ENCODE measurements around the gene MBNL2. TPM values are rescaled to one million over a fixed set of nuclear protein-coding genes. Genes with fewer than 3 reads are reported as not detected.
A peak's percentile ranks its signal among the peaks of the same experiment; 100 is the strongest.

The MBNL2 gene, protein sequence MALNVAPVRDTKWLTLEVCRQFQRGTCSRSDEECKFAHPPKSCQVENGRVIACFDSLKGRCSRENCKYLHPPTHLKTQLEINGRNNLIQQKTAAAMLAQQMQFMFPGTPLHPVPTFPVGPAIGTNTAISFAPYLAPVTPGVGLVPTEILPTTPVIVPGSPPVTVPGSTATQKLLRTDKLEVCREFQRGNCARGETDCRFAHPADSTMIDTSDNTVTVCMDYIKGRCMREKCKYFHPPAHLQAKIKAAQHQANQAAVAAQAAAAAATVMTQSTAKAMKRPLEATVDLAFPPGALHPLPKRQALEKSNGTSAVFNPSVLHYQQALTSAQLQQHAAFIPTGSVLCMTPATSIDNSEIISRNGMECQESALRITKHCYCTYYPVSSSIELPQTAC
- polyA plus RNA-seq (2011; rRNA removed): 27.4 and 45.5 TPM in 2 replicates
- 58.4 and 94.0 TPM in 2 replicates for polyA minus RNA-seq (2011; rRNA and poly(A)+ RNA removed)

DNA sequence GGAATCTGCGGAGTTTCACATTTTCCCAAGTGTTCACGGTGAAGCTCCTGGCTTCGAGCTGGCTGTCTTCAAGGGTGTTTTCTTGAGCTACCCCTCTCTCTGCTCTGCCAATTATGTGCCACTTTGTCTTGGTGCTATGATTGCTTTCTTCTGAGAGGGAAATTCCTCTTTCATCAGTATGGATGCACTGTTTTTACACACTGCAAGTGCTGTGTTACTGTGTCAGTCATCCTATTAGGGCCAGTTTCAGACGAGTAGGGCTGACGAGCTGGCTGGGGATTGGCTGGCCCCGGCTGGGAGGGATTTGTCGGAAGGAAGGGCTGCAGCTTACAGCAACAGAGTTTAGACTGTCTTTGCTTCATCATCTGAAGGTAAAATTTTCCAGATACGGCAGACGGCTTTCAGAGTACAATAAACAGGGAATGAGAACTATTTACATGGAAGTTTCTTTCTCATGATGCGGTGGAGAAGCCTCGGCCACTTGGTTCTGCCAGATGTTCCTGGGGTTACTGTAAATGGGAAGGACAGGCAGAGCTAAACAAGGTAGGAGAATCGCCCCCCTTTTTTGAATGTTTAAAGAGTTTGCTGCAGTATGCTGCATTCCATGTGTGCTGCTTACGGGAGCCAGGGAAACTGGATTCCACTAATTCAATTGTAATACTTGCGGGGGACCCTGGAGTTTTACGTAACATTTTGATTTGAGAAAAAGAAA, at the start of gene MBNL2:
TSS of gene MBNL2 (plus strand) at position 345 of the 712 bp plus-strand sequence. CDS start 53,903 bp downstream, outside the sequence.
- Histone ChIP-seq H3K27me3 (ENCODE audit: control insufficient read depth, insufficient read depth, low read length) (no peaks in the 10 kb centered on the region), H3K36me3 (ENCODE audit: control insufficient read depth, insufficient read depth, low read length) (no peaks in the 10 kb centered on the region), H3K4me3 (ENCODE audit: low read depth, low read length) (peak within 1 kb of the TSS; percentile 76)
- peak; percentile 73 for DNase-seq (ENCODE audit: low read depth)
- TF ChIP-seq, protein P1, sequence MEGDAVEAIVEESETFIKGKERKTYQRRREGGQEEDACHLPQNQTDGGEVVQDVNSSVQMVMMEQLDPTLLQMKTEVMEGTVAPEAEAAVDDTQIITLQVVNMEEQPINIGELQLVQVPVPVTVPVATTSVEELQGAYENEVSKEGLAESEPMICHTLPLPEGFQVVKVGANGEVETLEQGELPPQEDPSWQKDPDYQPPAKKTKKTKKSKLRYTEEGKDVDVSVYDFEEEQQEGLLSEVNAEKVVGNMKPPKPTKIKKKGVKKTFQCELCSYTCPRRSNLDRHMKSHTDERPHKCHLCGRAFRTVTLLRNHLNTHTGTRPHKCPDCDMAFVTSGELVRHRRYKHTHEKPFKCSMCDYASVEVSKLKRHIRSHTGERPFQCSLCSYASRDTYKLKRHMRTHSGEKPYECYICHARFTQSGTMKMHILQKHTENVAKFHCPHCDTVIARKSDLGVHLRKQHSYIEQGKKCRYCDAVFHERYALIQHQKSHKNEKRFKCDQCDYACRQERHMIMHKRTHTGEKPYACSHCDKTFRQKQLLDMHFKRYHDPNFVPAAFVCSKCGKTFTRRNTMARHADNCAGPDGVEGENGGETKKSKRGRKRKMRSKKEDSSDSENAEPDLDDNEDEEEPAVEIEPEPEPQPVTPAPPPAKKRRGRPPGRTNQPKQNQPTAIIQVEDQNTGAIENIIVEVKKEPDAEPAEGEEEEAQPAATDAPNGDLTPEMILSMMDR (IDR thresholded peaks at IDR 0.05; ENCODE audit: insufficient read depth, low read depth, low read length): no peak
- POLR2A ChIA-PET: interaction anchor here (0.5 to 1.0 kb wide), 4 partner anchors 87 to 1498 kb away, joined by 4 to 7 read pairs (median 5); no protein-coding TSS in a partner anchor
- CTCF ChIA-PET: interaction anchor here (1.5 to 4.3 kb wide), 6 partner anchors 10 to 137 kb away, joined by 4 to 32 read pairs (median 13); no protein-coding TSS in a partner anchor

DNA sequence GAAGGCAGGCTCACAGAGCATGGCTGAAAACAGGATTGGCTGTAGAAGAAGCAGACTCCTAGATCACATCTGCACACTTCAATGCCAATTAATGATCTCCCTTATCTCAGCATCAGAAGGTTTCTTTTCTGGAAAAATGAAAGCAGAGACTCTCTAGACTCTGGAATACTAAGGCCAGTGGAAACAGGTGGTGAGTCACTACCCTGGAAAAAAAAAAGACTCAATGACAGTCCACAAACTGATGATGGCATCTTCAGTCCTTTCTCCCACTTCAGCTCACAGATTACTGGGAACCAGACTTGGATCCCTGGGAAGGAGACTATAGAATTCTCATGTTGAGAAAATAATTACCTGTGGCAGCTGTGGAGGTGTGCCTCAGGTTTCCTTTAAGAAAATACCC, 47.5 kb upstream of the MBNL2 start:
- CTCF ChIA-PET: no interaction called here
- TF ChIP-seq, protein P1 (IDR thresholded peaks at IDR 0.05; ENCODE audit: insufficient read depth, low read depth, low read length): no peak
- DNase-seq (ENCODE audit: low read depth): no peak
- no peaks in the 10 kb centered on the region for H3K36me3 ChIP-seq (ENCODE audit: control insufficient read depth, insufficient read depth, low read length)
- H3K4me3 ChIP-seq (ENCODE audit: low read depth, low read length): no peak overlapping the region
- peaks cover 7% of the 10 kb centered on the region for H3K27me3 ChIP-seq (ENCODE audit: control insufficient read depth, insufficient read depth, low read length)
- POLR2A ChIA-PET: no interaction called here

DNA sequence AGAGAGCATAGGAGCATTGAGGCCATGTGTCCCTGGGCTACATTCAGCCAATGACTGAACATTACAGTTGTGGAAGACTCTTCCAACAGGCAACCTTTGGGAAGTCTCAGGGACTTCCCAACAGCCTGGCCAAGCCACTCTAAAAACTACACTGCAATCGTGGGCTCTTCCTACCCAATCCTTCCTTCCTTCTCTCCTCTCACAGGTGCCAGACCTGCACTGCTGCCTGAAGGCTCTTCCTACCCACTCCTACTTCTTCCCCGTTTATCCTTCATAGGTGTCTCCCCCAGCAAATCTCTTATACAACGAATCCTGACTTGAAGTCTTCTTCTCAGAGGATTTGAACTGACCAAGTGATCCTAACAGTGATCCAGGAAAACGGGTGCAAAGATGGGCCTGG, 47.1 kb upstream of the MBNL2 start:
- H3K36me3 ChIP-seq (ENCODE audit: control insufficient read depth, insufficient read depth, low read length): no peaks in the 10 kb centered on the region
- CTCF ChIA-PET: no interaction called here
- TF ChIP-seq, protein P1 (IDR thresholded peaks at IDR 0.05; ENCODE audit: insufficient read depth, low read depth, low read length): no peak
- no peak overlapping the region for H3K4me3 ChIP-seq (ENCODE audit: low read depth, low read length)
- peaks cover 7% of the 10 kb centered on the region for H3K27me3 ChIP-seq (ENCODE audit: control insufficient read depth, insufficient read depth, low read length)
- POLR2A ChIA-PET: no interaction called here
- no peak for DNase-seq (ENCODE audit: low read depth)

DNA sequence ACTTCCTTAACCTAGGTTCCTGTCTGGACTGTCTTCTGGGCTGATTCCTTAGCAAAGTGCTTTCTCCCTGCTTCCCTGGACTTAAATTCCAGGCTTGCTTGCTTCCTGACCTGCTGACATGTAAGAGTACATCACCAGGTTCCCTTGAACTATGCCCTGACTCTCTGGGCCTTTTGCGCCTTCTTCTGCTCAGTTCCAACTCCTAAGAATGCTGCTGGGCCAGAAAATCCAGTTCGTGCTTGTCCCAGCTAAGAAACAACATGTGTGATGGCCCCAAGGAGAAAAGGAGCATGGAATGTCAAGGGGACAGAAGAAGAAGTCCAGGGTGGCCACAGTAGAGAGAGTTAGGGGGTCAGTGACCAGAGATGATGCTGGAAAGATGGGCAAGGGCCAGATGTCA, 42.6 kb upstream of the MBNL2 start:
- CTCF ChIA-PET: no interaction called here
- TF ChIP-seq, protein P1 (IDR thresholded peaks at IDR 0.05; ENCODE audit: insufficient read depth, low read depth, low read length): no peak
- POLR2A ChIA-PET: no interaction called here
- H3K4me3 ChIP-seq (ENCODE audit: low read depth, low read length): no peak overlapping the region
- peaks cover 6% of the 10 kb centered on the region for H3K27me3 ChIP-seq (ENCODE audit: control insufficient read depth, insufficient read depth, low read length)
- no peak for DNase-seq (ENCODE audit: low read depth)
- H3K36me3 ChIP-seq (ENCODE audit: control insufficient read depth, insufficient read depth, low read length): no peaks in the 10 kb centered on the region
